Stimulated activated CD8-positive, alpha-beta memory T cell treated with anti-CD3 and anti-CD28 coated beads, Interleukin-15, amount 100 ng/mL, for 48 hours (primary cell): ENCODE measurements around the gene WNT7A.
"Not testable (repeated sequence)": the region's sequence is repeated elsewhere in the genome, so short reads cannot be mapped to it uniquely, and the experiment has no call there.

Source experiments
- DNase-seq, 2 donors: peaks; one replicate each; pipeline ENCODE4 v3.0.0-alpha.2; 2020; ENCODE audit warnings: low read depth in 2 of 2

Gene WNT7A

DNA sequence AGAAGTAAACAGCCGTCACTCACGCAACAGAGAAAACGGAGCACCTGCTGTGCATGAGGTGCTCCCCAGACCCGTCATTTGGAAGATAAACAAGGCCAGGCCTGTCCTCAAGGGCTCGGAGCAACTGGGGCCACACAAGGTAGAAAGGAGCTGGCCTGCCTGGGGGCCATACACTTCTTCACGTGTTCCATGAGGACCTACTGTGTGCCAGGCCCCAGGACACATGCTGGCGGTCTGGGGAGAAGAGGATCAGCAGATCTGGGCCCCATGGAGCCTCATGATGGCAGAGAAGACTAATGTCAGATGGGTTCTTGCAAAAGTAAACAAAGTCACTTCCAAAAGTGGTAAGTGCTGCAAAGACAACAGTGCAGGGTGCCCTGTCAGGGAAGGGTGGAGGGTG lies 14.3 kb downstream of the WNT7A start:
- DNase-seq = no peak

- DNase-seq = no peak
Measured at GRCh38 chr3:13865106-13865505, 14.8 kb downstream of the WNT7A start.

DNA sequence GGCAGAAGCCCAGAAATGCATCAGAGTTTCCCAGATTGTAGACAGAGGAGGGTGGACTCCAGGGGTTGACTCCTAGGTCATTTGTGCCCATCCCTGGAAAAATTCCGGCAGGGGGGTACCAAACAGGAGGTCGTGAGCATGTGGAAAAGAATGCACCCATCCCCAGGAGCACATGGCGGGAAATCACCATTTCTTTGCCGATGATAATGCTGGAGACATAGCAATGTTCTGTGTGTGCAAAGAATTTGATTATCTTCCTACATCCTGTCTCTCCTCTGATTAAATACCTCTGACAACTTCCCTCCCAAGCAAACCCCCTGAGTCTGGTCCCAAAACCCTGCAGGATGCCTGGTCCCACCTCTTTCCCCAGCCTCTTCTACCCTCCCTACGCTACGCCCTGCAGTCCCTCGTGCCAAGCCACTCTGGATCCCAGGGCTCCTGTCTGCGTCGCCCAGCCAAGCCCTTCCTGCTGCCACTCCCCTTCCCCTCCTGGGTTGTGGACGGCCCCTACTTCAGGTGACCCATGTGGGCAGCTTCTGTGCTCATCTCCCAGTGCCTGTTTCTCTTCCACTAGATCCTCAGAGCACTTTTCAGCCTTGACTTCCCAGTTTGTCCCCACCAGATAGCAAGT lies 15.8 kb downstream of the WNT7A start:
- no peak for DNase-seq

- DNase-seq = no peak
Measured at GRCh38 chr3:13863382-13863952, 16.4 kb downstream of the WNT7A start.

GRCh38 chr3:13861461-13861860 lies 18.4 kb downstream of the WNT7A start:
- DNase-seq = no peak

DNA sequence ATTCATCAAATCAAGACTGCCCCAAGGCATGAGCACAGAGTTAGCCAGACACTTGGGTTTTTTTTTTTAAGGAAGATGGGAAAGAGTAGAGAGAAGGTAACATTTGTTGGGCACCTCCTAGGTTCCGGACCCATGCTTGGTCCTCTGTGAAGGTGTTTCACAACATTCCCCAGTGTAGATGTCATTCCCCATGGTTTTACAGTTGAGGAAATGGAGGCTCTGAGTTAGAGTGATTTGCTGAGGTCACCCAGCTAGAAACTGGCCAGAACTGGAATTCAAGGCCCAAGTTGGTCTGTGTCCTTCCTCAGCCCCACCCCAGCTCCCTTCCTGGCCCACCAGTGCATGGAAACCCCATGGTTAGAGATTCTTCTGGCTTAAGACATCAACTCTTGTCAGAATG lies 19.9 kb downstream of the WNT7A start:
- no peak for DNase-seq

DNA sequence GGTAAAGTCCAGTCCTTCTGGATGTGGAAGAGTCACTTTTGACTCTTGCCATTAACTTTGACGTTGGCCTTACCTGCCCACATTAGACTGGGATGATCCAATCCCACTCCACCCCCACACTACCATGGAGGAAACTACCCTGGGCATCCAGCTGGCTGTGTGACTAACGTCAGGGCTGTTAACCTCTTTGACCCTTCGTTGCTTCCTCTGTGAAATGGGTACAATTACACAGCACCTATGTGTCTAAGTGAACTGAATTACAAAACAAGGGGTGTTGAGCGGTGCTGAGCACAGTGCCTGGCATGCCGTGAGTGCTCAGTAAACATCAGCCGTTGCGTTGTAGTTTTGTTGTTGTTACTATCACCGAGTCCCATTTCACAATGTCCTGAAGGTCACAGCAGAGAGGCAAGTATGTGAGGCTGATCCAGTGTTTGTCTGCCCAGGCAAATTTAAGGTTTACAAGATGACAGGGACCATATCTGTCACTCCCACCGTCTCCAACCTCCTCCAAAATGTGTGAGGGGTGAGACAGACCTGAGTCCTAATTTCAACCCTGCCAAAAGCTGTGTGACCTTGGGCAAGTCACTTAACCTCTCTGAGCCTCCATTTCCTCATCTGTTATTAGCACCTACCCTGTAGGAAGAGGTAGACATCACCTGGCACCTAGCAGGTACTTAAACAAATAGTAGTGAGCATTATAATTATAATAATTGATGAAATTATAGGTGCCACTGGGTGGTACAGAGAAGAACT lies 20.9 kb downstream of the WNT7A start:
- no peak for DNase-seq

DNA sequence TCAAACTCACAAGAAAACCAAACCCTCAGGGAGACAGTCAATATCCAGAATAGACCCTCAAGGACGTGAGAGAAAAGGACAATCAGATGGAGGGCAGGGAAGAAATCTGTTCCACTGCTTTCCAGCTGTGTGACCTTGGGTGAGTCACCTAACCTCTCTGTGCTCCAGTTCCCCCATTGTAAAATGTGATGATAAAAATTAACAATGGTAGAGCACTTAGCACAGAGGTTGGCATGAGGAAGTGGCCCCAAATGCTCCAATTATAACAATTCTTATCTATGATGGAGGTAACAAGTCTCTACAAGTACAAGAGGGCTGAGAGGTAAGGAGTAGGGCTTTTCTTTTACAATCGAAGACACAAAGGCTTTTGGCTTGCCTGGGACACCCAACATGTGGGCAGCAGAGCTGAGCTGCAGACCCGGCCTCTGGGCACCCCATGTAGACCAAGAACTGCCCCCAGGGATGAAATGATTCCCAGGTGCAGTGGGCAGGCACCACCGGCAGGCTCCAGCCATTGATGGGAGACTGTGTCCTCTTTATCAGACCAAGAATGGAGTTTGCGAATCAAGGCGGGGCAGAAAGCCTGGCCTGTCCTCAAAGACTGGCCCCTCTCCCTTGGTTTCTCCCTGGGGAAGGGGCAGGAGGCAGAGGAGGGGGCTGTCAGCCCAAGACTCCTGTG lies 22.0 kb downstream of the WNT7A start:
- no peak for DNase-seq

DNA sequence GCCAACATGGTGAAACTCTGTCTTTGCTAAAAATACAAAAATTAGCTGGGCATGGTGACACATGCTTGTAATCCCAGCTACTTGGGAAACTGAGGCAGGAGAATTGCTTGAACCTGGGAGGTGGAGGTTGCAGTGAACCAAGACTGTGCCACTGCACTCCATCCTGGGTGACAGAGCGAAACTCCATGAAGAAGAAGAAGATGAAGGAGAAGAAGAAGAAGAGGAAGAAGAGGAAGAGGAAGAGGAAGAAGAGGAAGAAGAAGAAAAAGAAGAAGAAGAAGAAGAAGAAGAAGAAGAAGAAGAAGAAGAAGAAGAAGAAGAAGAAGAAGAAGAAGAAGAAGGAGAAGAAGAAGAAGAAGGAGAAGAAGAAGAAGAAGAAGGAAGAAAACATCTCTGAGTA lies 23.2 kb downstream of the WNT7A start:
- DNase-seq = not testable (repeated sequence)

- no peak for DNase-seq
Measured at GRCh38 chr3:13856006-13856405, 23.9 kb downstream of the WNT7A start.

DNA sequence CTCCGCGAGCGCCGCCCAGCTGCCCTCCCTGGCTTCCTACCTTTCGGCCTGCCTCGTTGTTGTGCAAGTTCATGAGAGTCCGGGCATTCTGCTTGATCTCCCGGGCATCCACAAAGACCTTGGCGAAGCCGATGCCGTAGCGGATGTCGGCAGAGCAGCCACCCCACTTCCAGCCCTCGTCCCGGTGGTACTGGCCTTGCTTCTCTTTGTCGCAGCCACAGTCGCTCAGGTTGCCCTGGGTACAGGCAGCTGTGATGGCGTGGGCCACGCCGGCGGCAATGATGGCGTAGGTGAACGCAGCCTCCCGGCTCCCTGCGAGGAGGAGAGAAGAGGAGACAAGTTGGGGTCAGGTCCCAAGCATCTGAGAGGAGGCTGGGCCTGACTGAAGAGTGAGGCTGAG lies 25.4 kb downstream of the WNT7A start:
- no peak for DNase-seq

GRCh38 chr3:13853978-13854296 lies 25.9 kb downstream of the WNT7A start:
- no peak for DNase-seq

- no peak for DNase-seq
Measured at GRCh38 chr3:13853256-13853977, 26.5 kb downstream of the WNT7A start.

DNA sequence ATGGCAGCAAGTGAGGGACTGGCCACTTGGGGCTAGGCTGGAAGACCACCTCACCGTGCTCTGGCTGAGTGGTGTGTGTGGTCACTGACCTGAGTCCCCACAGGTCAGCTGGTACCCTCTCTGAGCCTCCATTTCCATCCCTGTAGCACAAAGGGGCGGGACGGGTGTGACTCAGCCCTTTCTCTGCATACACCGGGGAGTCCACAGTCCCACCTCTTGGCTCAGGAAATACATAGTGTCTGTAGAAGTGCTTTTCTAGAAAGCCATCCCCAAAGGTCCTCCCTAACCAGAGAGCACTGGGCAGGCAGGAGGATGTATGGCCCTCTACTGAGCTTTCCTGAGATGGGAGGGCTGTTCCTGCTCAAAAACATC lies 27.2 kb downstream of the WNT7A start:
- DNase-seq = no peak

- DNase-seq = no peak
Measured at GRCh38 chr3:13851997-13852637, 27.8 kb downstream of the WNT7A start.

- DNase-seq = no peak
Measured at GRCh38 chr3:13851091-13851849, 28.6 kb downstream of the WNT7A start.

DNA sequence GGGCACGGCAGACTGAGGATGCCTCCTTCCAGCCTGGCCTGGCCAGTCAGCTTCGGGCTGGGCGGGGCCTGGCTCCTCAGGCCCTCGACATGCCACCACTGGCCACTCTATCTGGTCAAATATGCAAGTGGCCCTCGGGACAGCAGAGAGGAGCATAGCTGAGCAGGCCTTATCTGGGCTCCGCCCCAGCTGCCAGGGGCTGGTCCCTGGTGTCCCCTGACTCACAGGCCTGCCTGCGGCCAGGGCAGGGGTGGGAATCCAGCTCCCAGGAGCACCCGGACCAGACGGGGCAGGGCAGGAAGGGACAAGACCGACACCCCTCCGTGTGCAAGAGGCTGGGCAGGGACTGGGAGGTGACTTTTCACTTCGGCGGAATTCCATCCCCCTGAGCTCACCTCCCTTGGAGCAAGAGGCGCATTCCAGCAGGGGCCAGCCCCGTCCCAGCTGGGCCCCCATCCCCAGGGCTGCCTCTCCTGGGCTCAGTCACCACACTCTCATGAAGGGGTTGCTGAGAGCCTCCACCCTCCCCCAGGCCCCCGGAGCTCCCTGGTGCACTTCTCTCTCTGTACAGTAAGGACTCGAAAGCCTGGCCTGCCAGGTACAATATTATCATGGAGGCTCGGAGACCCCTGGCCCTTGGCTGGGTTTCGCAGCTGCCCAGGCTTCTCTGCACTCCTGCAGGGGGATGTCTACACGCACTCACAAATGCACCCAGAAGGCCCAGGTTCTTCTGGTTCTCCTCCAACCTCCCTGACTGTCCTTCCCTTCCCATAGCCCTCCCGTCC lies 29.5 kb downstream of the WNT7A start:
- no peak for DNase-seq

DNA sequence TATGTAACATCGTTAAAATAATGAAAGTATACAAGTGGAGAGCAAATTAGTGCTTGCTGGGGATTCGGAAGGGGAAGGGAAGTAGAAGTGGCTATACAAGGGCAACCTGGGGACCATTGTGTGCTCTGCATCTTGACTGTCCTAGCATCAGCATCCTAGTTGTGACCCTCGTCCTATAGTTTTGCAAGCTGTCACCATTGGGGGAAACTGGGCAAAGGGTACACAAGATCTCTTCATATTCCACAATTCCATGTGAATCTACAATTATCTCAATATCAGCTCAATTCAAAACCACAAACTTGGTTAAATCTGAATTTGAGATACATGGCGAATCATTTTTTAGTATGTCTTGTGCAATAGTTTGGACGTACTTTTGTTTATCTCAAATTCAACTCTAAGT lies 30.9 kb downstream of the WNT7A start:
- DNase-seq = no peak

DNA sequence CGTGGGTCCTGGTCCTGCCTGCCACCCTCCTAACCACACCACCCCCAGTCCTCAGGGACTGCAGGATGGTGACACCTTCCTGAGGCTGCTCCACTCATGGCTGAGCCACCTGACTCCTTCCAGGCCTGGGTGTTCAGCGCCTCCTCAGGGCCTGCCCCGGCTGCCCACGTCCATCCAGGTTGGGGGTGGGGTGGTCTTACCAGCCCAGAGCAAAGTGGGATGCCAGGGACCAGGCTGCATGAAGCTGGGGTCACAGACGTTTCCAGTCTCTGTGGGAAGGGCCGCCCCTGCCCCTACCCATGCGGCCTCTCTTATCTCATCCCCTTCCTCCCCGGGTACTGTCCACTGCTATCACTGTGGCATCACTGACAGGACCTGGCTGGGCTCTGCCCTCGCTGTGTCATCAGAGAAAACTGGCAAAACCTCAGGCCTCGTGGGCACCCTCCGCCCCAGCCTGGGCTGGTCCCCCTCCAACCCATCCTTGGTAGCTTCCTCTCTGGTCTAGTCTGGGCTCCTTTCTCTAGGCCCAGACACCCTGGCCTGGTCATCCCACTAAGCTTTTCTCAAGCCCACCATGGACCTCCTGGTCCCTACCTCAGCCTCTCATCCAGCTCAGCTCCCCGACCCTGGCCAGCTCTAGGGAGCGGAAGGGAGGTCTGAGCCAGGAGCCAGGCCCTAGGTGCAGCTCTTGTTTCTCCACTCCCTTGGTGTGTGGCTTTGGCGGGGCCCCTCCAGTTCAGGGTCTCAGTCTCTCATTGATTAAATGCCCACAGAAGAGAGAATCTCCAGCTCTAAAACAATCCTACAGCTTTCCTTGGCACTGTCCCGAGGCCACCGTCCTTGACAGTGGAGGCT lies 32.9 kb downstream of the WNT7A start:
- DNase-seq = no peak
